Measurements from ENCODE around the gene PIGS.
"Not testable (repeated sequence)": the region's sequence is repeated elsewhere in the genome, so short reads cannot be mapped to it uniquely, and the experiment has no call there.

The PIGS gene

DNA sequence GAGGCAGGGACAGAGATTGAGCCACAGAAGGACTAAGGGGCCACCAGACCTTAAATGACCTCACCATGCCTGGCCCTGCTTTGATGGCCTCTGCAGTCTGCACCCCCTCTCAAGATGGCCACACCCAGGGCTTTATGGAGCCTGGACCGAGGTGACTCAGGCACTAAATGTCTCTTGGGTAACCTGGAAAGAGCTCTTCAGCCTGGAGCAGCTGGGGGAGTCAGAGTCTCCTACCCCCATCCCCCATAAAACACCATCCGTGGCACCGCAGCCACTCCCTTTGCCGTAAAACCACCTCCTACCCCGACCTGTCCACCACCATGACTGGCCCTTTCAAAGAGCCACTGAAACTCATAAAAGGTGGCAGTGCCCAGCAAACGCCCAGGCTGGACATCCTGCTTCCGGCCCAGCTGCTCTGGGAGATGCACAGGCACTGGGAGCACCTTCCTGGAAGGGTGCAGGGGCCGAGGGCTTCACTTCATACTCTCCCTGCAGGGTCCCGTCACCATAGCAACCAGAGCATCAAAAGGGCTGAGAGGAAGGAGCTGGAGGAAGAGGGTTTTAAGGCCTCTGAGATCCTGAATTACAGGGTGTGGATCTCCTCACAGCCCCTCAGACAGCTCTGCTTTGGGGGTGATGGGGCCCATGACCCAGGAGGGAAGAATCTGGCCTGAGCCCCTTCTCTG is 42.9 kb downstream of the PIGS start:
- DNase-seq, result no peak

DNA sequence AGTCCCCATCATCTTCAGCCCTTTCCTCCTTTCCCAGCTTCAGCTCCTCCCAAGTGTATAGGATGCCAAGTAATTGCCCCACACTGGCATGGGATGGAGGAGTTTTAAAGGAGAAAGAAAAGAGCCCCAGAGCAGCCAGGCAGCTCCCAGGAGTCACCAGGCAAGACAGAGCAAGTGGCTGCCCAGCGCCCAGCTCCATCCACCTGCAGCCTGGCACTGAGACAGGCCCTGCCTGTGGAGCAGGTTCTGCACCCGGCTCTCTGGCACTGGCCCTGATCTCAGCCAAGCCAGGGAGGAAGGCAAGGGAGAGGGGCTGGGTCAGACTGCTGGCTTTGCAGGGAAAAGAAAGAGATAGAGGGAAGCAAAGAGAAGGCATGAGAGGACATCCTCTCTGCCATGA is 43.5 kb downstream of the PIGS start:
- DNase-seq, result no peak

DNA sequence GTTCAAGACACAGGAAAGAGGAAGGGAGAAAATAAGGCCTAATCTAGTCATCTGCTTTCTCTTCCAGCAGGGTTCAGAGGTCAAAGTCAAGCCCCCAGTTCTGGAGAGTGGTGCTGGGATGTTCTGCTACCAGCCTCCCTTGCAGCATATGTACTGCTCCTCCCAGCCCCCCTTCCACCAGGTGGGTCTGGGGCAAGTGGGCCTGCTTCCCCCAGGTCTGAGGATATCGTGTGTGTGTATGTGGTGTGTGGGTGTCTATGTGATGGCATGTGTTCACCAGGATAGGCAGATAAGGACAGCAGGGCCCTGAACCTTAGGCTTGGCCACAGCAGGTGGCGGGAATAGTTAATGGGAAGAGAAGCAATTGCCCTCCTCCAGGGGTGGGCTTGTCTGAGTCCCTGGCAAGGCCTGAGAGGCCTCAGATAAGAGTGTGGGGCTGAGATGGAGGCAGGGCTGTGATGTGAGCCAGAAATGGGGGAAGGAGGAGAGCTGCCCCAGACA is 44.1 kb downstream of the PIGS start:
- DNase-seq, result no peak

DNA sequence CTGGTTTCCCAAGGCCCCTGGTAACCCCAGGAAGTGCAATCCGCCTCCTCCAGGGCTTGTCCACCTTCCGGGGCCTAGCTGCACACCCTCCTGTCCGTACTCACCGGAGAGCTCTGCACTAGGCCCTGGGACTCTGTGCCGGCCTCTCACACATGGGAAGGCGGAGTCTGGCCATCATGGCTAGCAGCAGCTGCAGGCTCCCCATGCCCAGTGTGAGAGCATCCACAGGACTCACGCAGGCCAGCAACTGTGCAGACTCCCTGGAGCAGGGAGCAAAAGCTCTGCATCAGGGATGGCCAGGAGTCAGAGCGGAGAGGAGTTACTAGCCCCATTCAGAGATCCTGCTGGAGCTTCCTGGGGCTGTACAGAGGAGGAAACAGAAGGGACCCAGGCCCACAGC is 44.9 kb downstream of the PIGS start:
- no peak for DNase-seq

DNA sequence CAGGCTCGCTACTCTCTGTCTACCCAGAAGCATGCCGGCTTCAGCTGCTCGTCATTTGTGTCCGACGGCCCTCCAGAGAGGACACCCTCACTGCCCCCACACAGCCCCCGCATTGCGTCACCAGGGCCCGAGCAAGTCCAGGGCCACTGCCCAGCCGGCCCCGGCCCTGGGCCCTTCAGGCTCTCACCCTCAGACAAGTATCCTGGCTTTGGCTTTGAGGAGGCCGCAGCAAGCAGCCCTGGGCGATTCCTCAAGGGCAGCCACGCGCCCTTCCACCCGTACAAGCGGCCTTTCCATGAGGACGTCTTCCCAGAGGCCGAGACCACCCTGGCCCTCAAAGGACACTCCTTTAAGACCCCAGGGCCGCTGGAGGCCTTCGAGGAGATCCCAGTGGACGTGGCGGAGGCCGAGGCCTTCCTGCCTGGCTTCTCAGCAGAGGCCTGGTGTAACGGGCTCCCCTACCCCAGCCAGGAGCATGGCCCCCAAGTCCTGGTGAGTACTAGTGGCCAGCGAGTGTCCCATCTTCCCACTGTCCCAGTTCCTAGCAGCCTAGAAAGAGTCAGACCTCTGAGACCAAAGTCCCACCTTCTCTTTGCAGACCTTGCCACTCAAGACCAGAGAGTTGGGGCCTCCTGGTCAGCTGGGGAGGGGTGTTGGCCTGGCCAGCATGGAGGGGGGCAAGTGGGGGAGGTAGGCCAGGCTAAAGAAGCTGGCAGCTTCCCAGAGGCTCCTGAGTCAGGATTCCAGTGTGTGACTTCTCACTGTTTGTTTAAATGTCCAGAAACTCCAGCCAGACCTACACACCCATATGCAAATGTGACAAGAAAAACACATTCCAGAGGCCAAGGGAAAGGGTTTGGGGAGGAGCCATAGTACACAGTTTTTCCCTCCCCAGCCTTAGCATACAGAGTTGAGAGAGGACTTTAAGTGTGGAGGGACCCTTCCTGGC is 46.6 kb downstream of the PIGS start:
- DNase-seq, result no peak

DNA sequence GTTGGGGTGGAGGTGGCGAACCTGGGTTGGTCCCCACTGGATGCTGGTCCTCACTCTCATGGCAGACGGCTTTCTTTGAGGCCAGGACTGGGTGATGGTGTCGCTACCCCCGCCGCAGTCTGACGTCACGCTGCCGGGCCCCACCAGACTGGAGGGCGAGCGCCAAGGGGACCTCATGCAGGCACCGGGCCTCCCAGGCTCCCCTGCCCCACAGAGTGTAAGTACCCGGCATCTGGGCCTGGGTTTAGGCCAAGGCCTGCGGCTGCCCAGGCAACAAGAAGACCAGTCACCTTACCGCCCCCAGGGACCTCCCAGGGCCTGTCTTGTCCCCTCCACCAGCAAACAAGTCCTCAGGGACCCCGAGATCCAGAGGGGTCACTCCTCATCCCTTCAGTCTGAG is 47.4 kb downstream of the PIGS start:
- DNase-seq, result no peak

DNA sequence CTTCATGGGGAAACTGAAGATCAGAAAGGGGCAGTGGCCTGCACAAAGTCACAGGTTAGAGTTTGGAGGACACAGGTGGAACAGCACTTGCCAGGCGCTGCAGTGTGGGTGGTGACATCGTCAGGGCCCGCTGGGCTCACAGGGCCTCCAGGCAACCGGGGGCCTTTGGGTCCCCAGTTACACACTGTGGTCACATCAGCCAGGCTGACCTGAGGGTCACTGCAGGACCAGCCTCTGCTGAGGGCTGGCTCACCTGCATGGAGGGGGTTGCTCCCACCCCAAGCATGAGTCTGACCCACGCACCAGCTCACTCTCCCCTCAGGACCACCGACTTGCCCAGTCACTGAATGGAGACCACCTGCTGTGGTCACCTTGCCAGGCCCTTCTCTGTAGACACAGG is 48.1 kb downstream of the PIGS start:
- DNase-seq, result no peak

DNA sequence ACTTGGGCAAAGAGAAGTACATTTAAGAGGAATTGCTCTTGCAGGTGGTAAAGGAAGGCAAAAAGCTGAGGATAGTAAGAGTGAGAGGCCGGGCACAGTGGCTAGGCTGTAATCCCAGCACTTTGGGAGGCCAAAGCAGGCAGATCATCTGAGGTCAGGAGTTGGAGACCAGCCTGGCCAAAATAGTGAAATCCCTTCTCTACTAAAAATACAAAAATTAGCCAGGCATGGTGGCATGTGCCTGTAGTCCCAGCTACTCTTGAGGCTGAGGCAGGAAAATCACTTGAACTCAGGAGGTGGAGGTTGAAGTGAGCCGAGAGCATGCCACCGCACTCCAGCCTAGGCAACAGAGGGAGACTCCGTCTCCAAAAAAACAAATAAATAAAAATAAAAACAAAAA is 49.0 kb downstream of the PIGS start:
- DNase-seq, result not testable (repeated sequence)

DNA sequence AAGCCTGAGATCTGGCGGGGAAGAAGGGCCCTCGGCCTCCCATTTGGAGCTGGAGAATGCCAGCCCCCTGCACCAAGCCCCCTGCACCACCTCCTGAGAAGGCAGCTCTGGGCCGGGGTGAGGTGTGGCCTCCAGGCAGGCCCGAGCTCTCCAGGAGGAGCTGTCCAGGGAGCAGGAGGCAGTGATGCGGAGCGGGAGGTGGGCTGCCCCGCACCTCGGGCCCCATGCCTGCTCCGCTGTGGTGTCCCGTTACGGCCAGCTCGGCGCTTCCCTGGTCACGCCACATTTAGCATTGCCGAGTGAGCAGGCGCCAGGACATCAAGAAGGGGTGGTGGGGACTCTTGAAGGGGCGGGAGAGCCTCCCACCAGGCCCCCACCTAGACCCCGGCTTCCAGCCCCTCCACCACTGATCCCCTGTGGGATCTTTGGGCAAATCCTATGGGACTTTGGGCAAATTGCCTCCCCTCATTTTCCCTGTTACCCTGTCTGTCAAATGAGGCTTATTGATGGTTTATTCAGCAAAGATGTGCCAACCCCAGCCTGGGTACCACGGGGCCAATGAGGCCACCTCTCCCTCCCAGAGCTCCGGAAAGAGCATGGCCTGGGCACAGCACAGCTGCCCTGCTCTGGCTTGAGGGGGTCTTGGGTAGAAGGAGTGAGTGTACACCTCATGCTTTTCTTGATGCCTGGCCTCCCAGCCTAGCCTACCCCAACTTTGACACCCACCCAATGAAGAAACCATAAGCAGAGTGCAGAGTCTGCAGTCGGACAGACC is 49.8 kb downstream of the PIGS start:
- DNase-seq, result no peak

DNA sequence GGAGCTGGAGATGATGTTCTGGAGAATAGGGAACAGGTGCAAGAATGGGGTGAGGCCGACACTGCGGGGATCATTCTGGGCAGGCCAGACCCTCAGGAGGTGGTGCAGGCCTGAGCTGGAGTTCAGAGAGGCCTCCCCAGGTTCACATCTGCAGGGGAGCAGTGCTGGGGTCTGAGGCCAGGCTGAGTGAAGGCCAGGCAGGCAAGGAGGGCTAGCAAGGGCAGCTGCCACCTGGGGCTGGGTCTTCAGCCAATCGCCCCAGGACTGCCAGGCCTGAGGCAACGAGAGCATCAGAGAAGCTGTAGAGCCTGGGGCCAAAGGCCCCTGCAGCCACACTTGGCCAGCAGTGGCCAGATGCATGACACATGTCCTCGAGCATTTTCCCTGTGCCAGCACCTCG is 50.6 kb downstream of the PIGS start:
- no peak for DNase-seq

DNA sequence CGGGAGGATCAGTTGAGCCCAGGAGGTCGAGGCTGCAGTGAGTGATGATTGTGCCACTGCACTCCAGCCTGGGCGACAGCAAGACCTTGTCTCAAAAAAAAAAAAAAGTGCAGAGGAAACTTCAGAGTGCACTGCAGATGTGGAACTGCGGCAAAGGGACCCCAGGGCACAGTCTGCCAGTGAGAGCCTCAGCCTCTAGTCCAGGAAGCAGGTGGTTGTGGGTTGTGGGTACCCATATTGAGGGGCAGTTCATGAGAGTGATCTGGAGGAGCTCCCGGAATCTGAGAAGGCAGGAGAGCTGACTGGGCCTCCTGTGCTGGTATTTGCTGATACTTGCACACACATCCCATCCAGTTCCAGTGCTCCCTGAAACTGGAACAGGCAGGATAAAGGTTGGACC is 52.1 kb downstream of the PIGS start:
- no peak for DNase-seq

DNA sequence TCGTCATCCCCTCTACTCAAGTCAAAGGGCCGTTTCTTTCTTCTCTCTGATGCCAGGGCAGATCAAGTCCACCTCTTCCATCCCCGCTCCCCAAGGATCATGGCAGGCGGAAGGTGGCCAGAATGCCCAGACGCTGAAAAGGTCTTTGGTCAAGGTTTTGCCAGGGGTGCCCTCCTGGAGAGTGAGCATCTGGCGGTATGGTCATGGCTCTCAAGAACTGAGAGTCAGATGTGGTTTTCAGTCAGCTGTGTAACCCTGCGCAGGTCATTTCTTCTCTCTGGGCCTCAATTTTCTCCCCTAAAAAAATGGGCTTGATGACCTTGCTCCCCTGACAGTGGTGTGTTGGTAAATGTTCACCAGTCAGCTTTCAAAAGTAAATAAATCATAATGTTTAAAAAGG is 52.7 kb downstream of the PIGS start:
- DNase-seq, result no peak

DNA sequence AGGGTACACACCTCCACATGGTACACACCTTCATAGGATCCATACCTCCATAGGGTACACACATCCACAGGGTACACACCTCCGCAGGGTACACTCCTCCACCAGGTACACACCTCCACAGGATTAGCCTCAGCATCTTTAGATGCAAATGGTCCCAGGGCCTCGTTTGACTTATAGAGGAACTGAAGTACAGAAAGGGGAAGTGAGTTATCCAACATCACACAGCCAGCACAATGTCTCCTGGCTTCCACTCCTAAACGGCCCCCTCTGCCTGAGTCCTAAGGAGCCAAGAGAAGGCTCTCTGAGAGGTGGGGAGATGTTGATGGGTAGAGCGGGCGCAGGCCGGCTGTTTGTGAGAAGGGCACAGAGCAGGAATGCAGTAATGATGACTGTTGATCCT is 53.2 kb downstream of the PIGS start:
- DNase-seq, result no peak

DNA sequence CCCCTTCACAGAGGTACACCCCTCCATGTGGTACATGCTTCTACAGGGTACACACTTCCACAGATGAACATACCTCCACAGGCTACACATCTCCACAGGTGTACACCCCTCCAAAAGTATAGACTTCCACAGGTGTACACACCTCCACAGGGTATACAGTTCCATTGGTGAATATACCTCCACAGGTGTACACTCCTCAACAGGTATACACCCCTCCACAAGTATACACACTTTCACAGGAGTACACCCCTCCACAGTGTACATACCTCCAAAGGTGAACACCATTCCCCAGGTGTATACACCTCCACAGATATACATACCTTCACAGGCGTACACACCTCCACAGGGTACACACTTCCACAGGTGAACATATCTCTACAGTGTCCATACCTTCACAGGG is 55.8 kb downstream of the PIGS start:
- no peak for DNase-seq

DNA sequence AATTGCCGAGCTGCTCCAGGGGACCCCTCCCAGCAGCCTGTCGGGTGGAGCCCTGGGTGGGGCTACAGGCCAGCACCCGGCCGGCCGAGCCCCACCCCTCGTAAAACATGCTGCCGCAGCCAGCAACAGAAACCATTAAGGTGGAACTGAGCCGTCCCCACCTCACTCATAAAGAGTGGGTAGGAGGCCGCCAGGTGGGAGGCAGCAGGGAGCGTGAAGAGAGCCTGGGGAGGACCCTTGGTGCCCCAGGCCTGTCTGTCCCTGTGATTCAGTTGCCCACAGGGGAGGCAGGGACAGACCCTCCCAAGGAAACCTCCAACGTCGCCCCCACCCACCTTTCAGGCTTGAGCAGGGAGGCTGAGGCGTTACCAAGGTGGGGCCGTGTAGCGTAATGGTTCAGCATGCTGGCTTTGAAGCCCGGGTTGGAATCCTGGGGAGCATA is 56.7 kb downstream of the PIGS start:
- no peak for DNase-seq

DNA sequence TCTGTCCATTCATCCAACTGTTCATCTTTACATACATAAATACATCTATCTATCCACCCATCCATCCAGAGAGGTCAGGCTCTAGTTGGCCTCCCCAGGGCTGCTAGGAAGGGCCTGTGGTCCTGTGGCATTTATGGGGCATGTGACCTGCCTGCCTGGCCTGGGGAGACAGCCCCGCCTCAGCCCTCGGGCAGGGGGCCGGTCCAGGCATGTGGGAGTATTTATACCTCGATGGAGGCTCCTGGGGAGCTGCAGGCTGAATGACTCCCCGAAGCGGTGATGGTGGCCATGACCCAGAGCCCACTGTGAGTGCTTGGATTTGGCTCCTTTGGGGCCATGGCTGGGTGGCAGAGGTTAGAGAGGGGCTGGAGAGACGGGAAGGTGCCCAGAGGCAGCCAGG is 57.8 kb downstream of the PIGS start:
- no peak for DNase-seq

DNA sequence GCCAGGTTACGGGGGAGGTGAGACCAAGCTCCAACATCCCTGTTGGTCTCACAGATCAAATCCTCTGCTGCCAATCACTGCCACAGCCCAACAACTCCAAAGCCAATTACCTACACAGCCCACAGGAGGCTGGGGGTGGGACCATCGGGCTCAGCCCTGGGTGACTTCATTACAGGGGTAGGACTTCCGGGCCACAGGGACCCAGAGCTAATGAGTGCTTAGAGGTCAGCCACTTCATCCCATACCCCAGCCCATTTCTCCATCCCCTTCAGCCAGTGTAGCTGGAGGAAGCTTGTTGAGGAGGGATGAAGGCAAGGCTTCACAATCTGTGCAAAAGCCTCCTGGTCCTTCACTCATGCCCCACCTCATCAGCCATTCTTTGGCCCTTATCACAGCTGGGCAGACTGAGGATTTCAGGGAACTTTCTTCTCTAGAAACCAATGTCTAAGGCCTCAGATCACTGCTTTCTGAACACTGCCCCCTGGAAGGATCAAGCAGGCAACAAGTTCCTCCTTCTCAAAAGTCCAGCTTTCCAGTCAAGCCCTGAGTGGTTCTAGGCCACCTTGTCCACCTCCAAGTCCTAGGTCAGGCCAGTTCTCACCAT is 59.4 kb downstream of the PIGS start:
- DNase-seq, result no peak

DNA sequence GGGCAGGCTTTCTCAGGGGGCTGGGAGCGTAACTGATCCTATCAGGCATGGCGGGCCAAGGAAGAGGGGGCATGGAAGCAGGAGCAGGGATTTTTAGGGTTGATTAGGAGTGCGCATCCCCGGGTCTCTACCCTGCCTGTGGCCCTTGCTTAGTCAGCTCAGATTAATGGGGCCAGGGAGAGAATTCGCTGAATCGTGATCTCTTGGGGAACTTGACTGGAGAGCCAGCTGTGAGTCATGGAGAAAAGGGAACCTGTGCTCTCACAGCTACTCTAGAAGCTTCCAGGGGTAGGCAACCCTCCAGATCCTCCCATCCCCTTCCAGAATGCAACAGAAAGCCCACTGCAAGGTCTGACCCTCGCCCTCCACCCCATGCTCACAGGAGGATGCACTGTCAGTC is 61.5 kb downstream of the PIGS start:
- DNase-seq, result no peak

DNA sequence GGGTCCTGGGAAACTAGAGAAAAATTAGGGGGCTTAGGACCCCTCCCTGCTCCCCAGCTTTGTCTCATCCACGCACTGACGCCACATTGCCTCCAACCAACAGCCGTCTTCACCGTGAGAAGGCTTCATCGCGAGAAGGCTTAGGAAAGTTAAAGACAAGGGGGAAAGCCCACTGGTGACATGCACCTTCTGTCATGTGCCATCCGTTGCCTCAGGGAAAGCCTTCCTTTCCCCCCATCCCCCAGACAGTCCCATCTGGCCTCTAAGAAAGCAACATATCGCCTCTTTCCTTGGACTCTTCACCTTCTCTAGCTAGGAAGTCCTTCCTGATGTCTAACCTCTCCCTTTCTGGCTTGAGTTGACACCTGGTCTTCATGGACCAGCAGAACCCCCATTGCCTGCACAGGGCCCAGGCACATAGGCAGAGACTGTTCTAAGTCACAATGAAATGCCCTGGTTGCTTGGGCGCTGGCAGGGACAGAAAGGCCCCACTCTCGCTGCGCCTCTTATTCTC is 63.1 kb downstream of the PIGS start:
- DNase-seq, result no peak

DNA sequence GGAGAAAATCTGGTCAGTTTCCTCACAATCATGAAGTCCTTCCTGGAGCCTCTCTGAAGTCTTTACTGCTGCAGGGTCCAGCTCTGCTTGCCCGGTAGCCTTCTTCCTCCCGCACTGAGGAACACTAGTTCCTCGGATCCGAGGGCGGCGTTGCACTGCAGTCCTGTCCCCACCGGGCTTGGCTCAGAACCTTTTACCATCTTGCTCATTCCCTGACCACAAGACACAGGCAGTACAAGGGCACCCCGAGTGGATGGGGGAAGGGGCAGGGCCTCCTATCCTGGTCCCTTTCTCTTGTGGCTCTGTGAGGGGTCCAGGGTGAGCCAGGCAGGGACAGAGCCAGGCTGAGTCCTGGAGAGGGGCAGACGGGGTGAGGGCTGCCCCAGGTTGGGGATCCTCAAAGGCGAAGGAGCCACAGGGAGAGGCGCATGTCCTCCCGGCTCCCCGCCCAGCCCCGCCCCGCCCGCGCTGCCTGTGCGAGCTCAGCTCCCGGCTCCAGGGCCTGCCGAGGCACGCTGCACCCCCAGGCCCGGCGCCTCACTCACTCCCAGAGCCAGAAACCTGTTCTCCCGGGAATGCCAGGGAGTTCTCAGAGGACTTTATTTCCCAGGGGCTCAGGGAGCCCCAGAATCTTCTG is 63.6 kb downstream of the PIGS start:
- DNase-seq, result no peak

DNA sequence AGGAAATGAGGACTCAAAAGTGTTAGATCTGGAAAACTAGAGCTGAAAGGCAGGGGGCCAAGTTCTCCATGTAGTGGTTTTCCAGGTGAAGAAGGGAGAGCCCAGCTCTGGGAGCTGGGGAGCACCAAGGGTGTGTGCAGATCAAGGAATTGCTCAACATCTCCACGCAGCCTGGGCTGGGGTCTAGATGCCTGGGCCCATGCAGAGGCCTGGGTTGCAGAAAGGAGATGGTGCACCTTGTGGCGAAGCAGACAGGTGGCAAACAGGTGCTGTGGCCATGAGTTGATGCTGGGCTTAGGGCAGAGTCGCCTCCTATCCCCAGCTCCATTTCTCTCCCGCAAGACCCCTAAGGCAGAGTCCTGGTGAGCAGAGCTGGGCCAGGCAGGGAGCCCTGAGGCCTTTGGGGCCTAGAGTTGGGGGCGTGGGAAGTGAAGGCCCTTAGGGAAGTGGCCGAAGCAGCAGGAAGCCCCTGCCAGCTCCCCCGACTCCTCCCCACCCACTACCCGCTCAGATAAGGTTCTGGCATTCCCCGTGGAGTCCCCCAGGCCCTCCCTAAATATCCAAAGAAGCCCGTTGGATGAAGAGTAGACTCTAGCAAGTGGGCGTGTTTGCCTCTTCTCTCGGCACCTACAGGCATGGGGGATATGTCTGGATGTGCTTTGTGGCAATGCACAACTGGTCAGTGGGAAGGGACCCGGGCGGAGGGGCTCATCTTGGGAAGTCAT is 64.4 kb downstream of the PIGS start:
- DNase-seq, result no peak

Data from activated CD4-positive, alpha-beta T cell treated with anti-CD3 and anti-CD28 coated beads, Interleukin-2, amount 50 U/mL, for 1 hour (primary cell).